HepG2 (cell line): ENCODE measurements around the gene ADGRE2.

Experiments used
- HDAC1 ChIP-seq: sonication (generic); formaldehyde crosslinking; IDR thresholded peaks from 2 replicates; pipeline ENCODE4 v1.5.1; 2020; ENCODE audit warnings: mild to moderate bottlenecking, missing genetic modification reagents
- PITX1 ChIP-seq: sonication (generic); formaldehyde crosslinking; IDR thresholded peaks from 2 replicates; pipeline ENCODE4 v1.5.1; 2020; ENCODE audit warnings: mild to moderate bottlenecking, missing genetic modification reagents
- RFX5 ChIP-seq: IDR thresholded peaks from 2 replicates; pipeline ENCODE4 v1.6.1; 2011; ENCODE audit warnings: low read depth, low read length, improper control_type of control experiment
- SP1 ChIP-seq, 2 experiments: fragments of 450-650 bp in 1 of 2; sonication (generic) in 1 of 2; formaldehyde crosslinking in 1 of 2; IDR thresholded peaks; 2 replicates each; pipeline versions ENCODE4 v1.4.0 to v1.6.1; 2016 to 2020; ENCODE audit warnings: missing genetic modification reagents in 1 of 2
- U2AF1 ChIP-seq: fragments of 200-400 bp; formaldehyde crosslinking; optimal IDR thresholded peaks from 2 replicates; pipeline ENCODE3; 2017; ENCODE audit warnings: mild to moderate bottlenecking, low read depth, low read length
- ZNF558 ChIP-seq: sonication (generic); formaldehyde crosslinking; IDR thresholded peaks from 2 replicates; pipeline ENCODE4 v1.9.0; 2022; ENCODE audit warnings: mild to moderate bottlenecking, missing genetic modification reagents, borderline replicate concordance
- ZNF850 ChIP-seq: sonication (generic); formaldehyde crosslinking; conservative IDR thresholded peaks from 2 replicates; pipeline ENCODE4 v1.9.0; 2021; ENCODE audit warnings: mild to moderate bottlenecking, missing genetic modification reagents
- TF ChIP-seq, protein P1 (sequence below): sonication (generic); formaldehyde crosslinking; conservative IDR thresholded peaks from 2 replicates; pipeline ENCODE4 v1.8.0; 2022; ENCODE audit warnings: mild to moderate bottlenecking, moderate library complexity, missing genetic modification reagents
- TF ChIP-seq, protein P2 (sequence below): sonication (generic); formaldehyde crosslinking; IDR thresholded peaks from 2 replicates; pipeline ENCODE4 v1.5.0; 2020; ENCODE audit warnings: mild to moderate bottlenecking, missing genetic modification reagents, moderate library complexity

DNA sequence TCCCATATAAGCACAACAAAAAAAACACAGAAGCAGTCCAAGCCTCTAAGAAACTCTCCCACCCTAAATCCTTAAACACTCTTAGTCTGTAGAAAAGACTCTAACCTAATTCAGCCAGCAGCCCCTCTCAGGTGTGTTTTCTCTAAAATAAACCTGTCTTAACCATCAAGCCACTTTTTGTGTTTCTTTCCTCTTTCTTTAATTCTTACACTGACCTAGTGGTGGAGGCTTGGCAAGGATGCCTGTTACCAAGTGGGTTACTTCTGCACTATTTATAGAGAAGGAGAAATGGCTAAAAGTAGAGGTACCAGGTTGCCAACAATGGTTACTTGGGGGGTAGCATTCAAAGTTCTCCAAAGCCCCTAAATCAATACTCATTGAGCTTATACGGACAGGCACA lies 44.8 kb downstream of the ADGRE2 start:
- TF ChIP-seq HDAC1 (CRISPR knock-in tag) (no peak), SP1 (IDR thresholded peaks at IDR 0.05) (no peak), SP1 (CRISPR knock-in tag; IDR thresholded peaks at IDR 0.05) (no peak), ZNF558 (CRISPR knock-in tag) (no peak), RFX5 (no peak), PITX1 (CRISPR knock-in tag) (no peak), U2AF1 (no peak), ZNF850 (CRISPR knock-in tag) (no peak)
- TF ChIP-seq, protein P1, sequence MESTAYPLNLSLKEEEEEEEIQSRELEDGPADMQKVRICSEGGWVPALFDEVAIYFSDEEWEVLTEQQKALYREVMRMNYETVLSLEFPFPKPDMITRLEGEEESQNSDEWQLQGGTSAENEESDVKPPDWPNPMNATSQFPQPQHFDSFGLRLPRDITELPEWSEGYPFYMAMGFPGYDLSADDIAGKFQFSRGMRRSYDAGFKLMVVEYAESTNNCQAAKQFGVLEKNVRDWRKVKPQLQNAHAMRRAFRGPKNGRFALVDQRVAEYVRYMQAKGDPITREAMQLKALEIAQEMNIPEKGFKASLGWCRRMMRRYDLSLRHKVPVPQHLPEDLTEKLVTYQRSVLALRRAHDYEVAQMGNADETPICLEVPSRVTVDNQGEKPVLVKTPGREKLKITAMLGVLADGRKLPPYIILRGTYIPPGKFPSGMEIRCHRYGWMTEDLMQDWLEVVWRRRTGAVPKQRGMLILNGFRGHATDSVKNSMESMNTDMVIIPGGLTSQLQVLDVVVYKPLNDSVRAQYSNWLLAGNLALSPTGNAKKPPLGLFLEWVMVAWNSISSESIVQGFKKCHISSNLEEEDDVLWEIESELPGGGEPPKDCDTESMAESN (CRISPR knock-in tag): no peak
- TF ChIP-seq, protein P2, sequence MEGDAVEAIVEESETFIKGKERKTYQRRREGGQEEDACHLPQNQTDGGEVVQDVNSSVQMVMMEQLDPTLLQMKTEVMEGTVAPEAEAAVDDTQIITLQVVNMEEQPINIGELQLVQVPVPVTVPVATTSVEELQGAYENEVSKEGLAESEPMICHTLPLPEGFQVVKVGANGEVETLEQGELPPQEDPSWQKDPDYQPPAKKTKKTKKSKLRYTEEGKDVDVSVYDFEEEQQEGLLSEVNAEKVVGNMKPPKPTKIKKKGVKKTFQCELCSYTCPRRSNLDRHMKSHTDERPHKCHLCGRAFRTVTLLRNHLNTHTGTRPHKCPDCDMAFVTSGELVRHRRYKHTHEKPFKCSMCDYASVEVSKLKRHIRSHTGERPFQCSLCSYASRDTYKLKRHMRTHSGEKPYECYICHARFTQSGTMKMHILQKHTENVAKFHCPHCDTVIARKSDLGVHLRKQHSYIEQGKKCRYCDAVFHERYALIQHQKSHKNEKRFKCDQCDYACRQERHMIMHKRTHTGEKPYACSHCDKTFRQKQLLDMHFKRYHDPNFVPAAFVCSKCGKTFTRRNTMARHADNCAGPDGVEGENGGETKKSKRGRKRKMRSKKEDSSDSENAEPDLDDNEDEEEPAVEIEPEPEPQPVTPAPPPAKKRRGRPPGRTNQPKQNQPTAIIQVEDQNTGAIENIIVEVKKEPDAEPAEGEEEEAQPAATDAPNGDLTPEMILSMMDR (CRISPR knock-in tag): no peak
